Non-pigmented ciliary epithelial cell (primary cell): ENCODE data around the gene MAGEA2.
"Not testable (repeated sequence)": the region's sequence is repeated elsewhere in the genome, so short reads cannot be mapped to it uniquely, and the experiment has no call there.

Experiments
- DNase-seq: peaks from one replicate; pipeline ENCODE4 v3.0.0-alpha.2; 2010; ENCODE audit warnings: low read depth

The MAGEA2 gene

GRCh38 chrX:152753686-152754650, at the start of gene MAGEA2:
Gene MAGEA2 (minus strand): TSS chrX:152753842. CDS start chrX:152751363, 2,479 bp downstream.
- DNase-seq, result not testable (repeated sequence)

- DNase-seq, result no peak
Observed at GRCh38 chrX:152798945-152799344, 45.3 kb upstream of the MAGEA2 start.

- DNase-seq, result not testable (repeated sequence)
Observed at GRCh38 chrX:152787062-152787461, 33.4 kb upstream of the MAGEA2 start.

GRCh38 chrX:152769549-152770289, 16.1 kb upstream of the MAGEA2 start, which contains the start of gene MAGEA6:
Gene MAGEA6 (minus strand): TSS chrX:152769689. CDS start chrX:152767650, 2,039 bp downstream.
- not testable (repeated sequence) for DNase-seq

- DNase-seq, result not testable (repeated sequence)
Observed at GRCh38 chrX:152766562-152766961, 12.9 kb upstream of the MAGEA2 start.

GRCh38 chrX:152761582-152761981, 7.9 kb upstream of the MAGEA2 start:
- not testable (repeated sequence) for DNase-seq

GRCh38 chrX:152759544-152759943, 5.9 kb upstream of the MAGEA2 start:
- not testable (repeated sequence) for DNase-seq

GRCh38 chrX:152758918-152759317, 5.3 kb upstream of the MAGEA2 start, which contains the start of gene CSAG3:
Gene CSAG3 (plus strand): TSS chrX:152759218.
- DNase-seq, result not testable (repeated sequence)

- not testable (repeated sequence) for DNase-seq
Observed at GRCh38 chrX:152754871-152755270, 1.2 kb upstream of the MAGEA2 start.

- no peak for DNase-seq
Observed at GRCh38 chrX:152738560-152738959, 15.1 kb downstream of the MAGEA2 start.

- not testable (repeated sequence) for DNase-seq
Observed at GRCh38 chrX:152736528-152736927, 17.1 kb downstream of the MAGEA2 start.

- no peak for DNase-seq
Observed at GRCh38 chrX:152735860-152736511, 17.7 kb downstream of the MAGEA2 start.

- DNase-seq, result no peak
Observed at GRCh38 chrX:152735101-152735500, 18.5 kb downstream of the MAGEA2 start.

- not testable (repeated sequence) for DNase-seq
Observed at GRCh38 chrX:152734143-152734858, 19.3 kb downstream of the MAGEA2 start.

- DNase-seq, result no peak
Observed at GRCh38 chrX:152733261-152733975, 20.2 kb downstream of the MAGEA2 start, which contains the start of the genes CSAG1 and MAGEA12. Gene CSAG1 (minus strand): TSS chrX:152733721. CDS start chrX:152732460, 1,261 bp downstream. Gene MAGEA12 (plus strand): TSS chrX:152733757. CDS start chrX:152736162, 2,405 bp downstream.

- DNase-seq, result no peak
Observed at GRCh38 chrX:152725409-152725808, 28.2 kb downstream of the MAGEA2 start.

- not testable (repeated sequence) for DNase-seq
Observed at GRCh38 chrX:152713815-152714787, 39.5 kb downstream of the MAGEA2 start, which contains the start of gene MAGEA2B. Gene MAGEA2B (plus strand): TSS chrX:152714628. CDS start chrX:152717107, 2,479 bp downstream.

- not testable (repeated sequence) for DNase-seq
Observed at GRCh38 chrX:152713195-152713594, 40.4 kb downstream of the MAGEA2 start.

- not testable (repeated sequence) for DNase-seq
Observed at GRCh38 chrX:152709173-152709572, 44.5 kb downstream of the MAGEA2 start, which contains the start of gene CSAG2. Gene CSAG2 (minus strand): TSS chrX:152709273. CDS start chrX:152709112, 161 bp downstream.
